WTC11 (cell line): ENCODE results near the gene BPI. TPM values are rescaled to one million over a fixed set of nuclear protein-coding genes. Genes with fewer than 3 reads are reported as not detected.

Experiments used
- ATAC-seq: fragments of 200-7000 bp; cut with Tn5 transposase; 2 replicates; pipeline ENCODE4 v1.10.0; 2021; ENCODE audit warnings: mild to moderate bottlenecking, moderate library complexity
- CTCF ChIA-PET: fragments of 300-600 bp; sonication (Branson Sonifier 250); formaldehyde crosslinking; loops from one replicate; lab custom pipeline; 2021; ENCODE audit warnings: antibody characterized with exemption; lab: Charles Lee
- POLR2A ChIA-PET: fragments of 350-600 bp; sonication (Branson Sonifier 250); formaldehyde crosslinking; loops from one replicate; lab custom pipeline; 2021; ENCODE audit warnings: antibody characterized with exemption; lab: Charles Lee
- DNase-seq: peaks from one replicate; pipeline ENCODE4 v3.0.0; 2021; ENCODE audit warnings: low spot score
- H3K27ac Mint-ChIP-seq: 2 replicates; pipeline ENCODE4 v1.8.0; 2021; ENCODE audit warnings: mixed read lengths
- H3K27me3 Mint-ChIP-seq: 2 replicates; pipeline ENCODE4 v1.8.0; 2021; ENCODE audit warnings: low read depth, mild to moderate bottlenecking, moderate library complexity, mixed read lengths
- H3K36me3 Mint-ChIP-seq: 2 replicates; pipeline ENCODE4 v1.8.0; 2021; ENCODE audit warnings: mixed read lengths
- H3K4me1 Mint-ChIP-seq: 2 replicates; pipeline ENCODE4 v1.8.0; 2022; ENCODE audit warnings: mixed read lengths
- H3K4me3 Mint-ChIP-seq: 2 replicates; pipeline ENCODE4 v1.8.0; 2021; ENCODE audit warnings: mild to moderate bottlenecking, moderate library complexity, mixed read lengths
- H3K9me3 Mint-ChIP-seq: 2 replicates; pipeline ENCODE4 v1.8.0; 2021; ENCODE audit warnings: mixed read lengths
- AFF4 ChIP-seq: sonication (generic); formaldehyde crosslinking; IDR thresholded peaks from 2 replicates; pipeline ENCODE4 v1.8.1; 2023; ENCODE audit warnings: mild to moderate bottlenecking, missing genetic modification reagents, borderline replicate concordance
- ATF2 ChIP-seq: sonication (generic); formaldehyde crosslinking; IDR thresholded peaks from 2 replicates; pipeline ENCODE4 v1.8.1; 2022; ENCODE audit warnings: low read depth, missing genetic modification reagents, borderline replicate concordance
- ATF6 ChIP-seq: sonication (generic); formaldehyde crosslinking; IDR thresholded peaks from 2 replicates; pipeline ENCODE4 v1.8.1; 2023; ENCODE audit warnings: mild to moderate bottlenecking, missing genetic modification reagents
- CREB1 ChIP-seq: sonication (generic); formaldehyde crosslinking; IDR thresholded peaks from 2 replicates; pipeline ENCODE4 v1.8.0; 2023; ENCODE audit warnings: mild to moderate bottlenecking, missing genetic modification reagents
- ESRRA ChIP-seq: sonication (generic); formaldehyde crosslinking; IDR thresholded peaks from 2 replicates; pipeline ENCODE4 v1.8.1; 2022; ENCODE audit warnings: mild to moderate bottlenecking, missing genetic modification reagents, borderline replicate concordance
- FOXP1 ChIP-seq: sonication (generic); formaldehyde crosslinking; IDR thresholded peaks from 2 replicates; pipeline ENCODE4 v1.8.0; 2022; ENCODE audit warnings: missing genetic modification reagents, mild to moderate bottlenecking, moderate library complexity, borderline replicate concordance
- FOXP4 ChIP-seq: sonication (generic); formaldehyde crosslinking; IDR thresholded peaks from 2 replicates; pipeline ENCODE4 v1.8.0; 2022; ENCODE audit warnings: mild to moderate bottlenecking, missing genetic modification reagents
- JUN ChIP-seq: sonication (generic); formaldehyde crosslinking; IDR thresholded peaks from 2 replicates; pipeline ENCODE4 v1.8.0; 2023; ENCODE audit warnings: mild to moderate bottlenecking, missing genetic modification reagents
- KAT7 ChIP-seq: sonication (generic); formaldehyde crosslinking; IDR thresholded peaks from 2 replicates; pipeline ENCODE4 v1.8.1; 2023; ENCODE audit warnings: missing genetic modification reagents, mild to moderate bottlenecking, borderline replicate concordance
- NFE2L1 ChIP-seq: sonication (generic); formaldehyde crosslinking; IDR thresholded peaks from 2 replicates; pipeline ENCODE4 v1.8.1; 2023; ENCODE audit warnings: missing genetic modification reagents
- NR2C2 ChIP-seq: sonication (generic); formaldehyde crosslinking; IDR thresholded peaks from 2 replicates; pipeline ENCODE4 v1.8.0; 2022; ENCODE audit warnings: mild to moderate bottlenecking, missing genetic modification reagents
- PRDM15 ChIP-seq: sonication (generic); formaldehyde crosslinking; IDR thresholded peaks from 2 replicates; pipeline ENCODE4 v1.8.0; 2022; ENCODE audit warnings: missing genetic modification reagents
- SMAD3 ChIP-seq: sonication (generic); formaldehyde crosslinking; IDR thresholded peaks from 2 replicates; pipeline ENCODE4 v1.8.0; 2022; ENCODE audit warnings: missing genetic modification reagents, mild to moderate bottlenecking, borderline replicate concordance
- ZBTB43 ChIP-seq: sonication (generic); formaldehyde crosslinking; IDR thresholded peaks from 2 replicates; pipeline ENCODE4 v1.8.1; 2023; ENCODE audit warnings: mild to moderate bottlenecking, missing genetic modification reagents
- ZMAT4 ChIP-seq: fragments of 250-450 bp; sonication (Bioruptor Pico); IDR thresholded peaks from 2 replicates; pipeline ENCODE4 v1.9.0; 2021; ENCODE audit warnings: mild to moderate bottlenecking
- ZNF263 ChIP-seq: sonication (generic); formaldehyde crosslinking; IDR thresholded peaks from 2 replicates; pipeline ENCODE4 v1.8.1; 2022; ENCODE audit warnings: low read depth, mild to moderate bottlenecking, moderate library complexity, missing genetic modification reagents
- ZNF281 ChIP-seq: sonication (generic); formaldehyde crosslinking; IDR thresholded peaks from 2 replicates; pipeline ENCODE4 v1.8.0; 2023; ENCODE audit warnings: mild to moderate bottlenecking, missing genetic modification reagents
- ZNF396 ChIP-seq: fragments of 250-450 bp; sonication (Bioruptor Pico); IDR thresholded peaks from 2 replicates; pipeline ENCODE4 v1.8.0; 2021; ENCODE audit warnings: mild to moderate bottlenecking, moderate library complexity, borderline replicate concordance
- total RNA-seq: library from RNA; stranded (reverse); gene quantifications from 3 replicates; pipeline ENCODE4 v1.2.3, GENCODE V29; 2021

BPI gene
- total RNA-seq, 1 experiment from 2014 or later: not detected

- TF ChIP-seq FOXP4 (no peak), SMAD3 (CRISPR knock-in tag) (no peak), ZNF281 (CRISPR knock-in tag) (no peak), ATF2 (CRISPR knock-in tag) (no peak), PRDM15 (CRISPR knock-in tag) (no peak), ZNF263 (CRISPR knock-in tag) (no peak), AFF4 (CRISPR knock-in tag) (no peak), JUN (CRISPR knock-in tag) (no peak), ZNF396 (CRISPR knock-in tag) (no peak)
These were observed 9.8 kb upstream of the BPI start (continued) for GRCh38 chr20:38294076-38294591.

GRCh38 chr20:38295811-38296210, 8.1 kb upstream of the BPI start:
- H3K9me3 Mint-ChIP-seq: no peaks in the 10 kb centered on the region
- H3K36me3 Mint-ChIP-seq: no peaks in the 10 kb centered on the region
- no peak overlapping the region for H3K27ac Mint-ChIP-seq
- no peak for ATAC-seq
- peaks cover 22% of the 10 kb centered on the region for H3K4me1 Mint-ChIP-seq
- POLR2A ChIA-PET: no interaction called here
- H3K27me3 Mint-ChIP-seq: no peaks in the 10 kb centered on the region
- CTCF ChIA-PET: interaction anchor here (1.6 to 2.8 kb wide), 2 partner anchors 9 to 26 kb away, joined by 4 to 6 read pairs; no protein-coding TSS in a partner anchor
- H3K4me3 Mint-ChIP-seq: no peak overlapping the region
- DNase-seq: no peak
- TF ChIP-seq ATF6 (CRISPR knock-in tag): no peak
- no peak for TF ChIP-seq FOXP1
- TF ChIP-seq ESRRA (CRISPR knock-in tag): no peak
- no peak for TF ChIP-seq CREB1 (CRISPR knock-in tag)
- no peak for TF ChIP-seq ZBTB43 (CRISPR knock-in tag)
- no peak for TF ChIP-seq ZNF396 (CRISPR knock-in tag)
- no peak for TF ChIP-seq NFE2L1 (CRISPR knock-in tag)
- no peak for TF ChIP-seq NR2C2 (CRISPR knock-in tag)
- TF ChIP-seq ZMAT4 (CRISPR knock-in tag): no peak
- TF ChIP-seq KAT7 (CRISPR knock-in tag): no peak
